Ascending aorta (tissue), 2 donors: ENCODE results near the gene PLCB3. TPM values are rescaled to one million over a fixed set of nuclear protein-coding genes. Genes with fewer than 3 reads are reported as not detected.

Experiments
- DNase-seq, 2 donors: peaks; one replicate each; pipeline ENCODE4 v3.0.0-alpha.2; 2019; ENCODE audit warnings: low spot score in 2 of 2
- H3K27ac ChIP-seq, 2 donors: fragments of 200-600 bp; sonication (generic); one replicate each; pipeline ENCODE4 v1.5.1; 2016 to 2017; ENCODE audit warnings: mild to moderate bottlenecking in 1 of 2
- H3K27me3 ChIP-seq: fragments of 200-600 bp; sonication (generic); one replicate; pipeline ENCODE4 v1.5.1; 2017
- H3K36me3 ChIP-seq, 2 donors: fragments of 200-600 bp; sonication (generic); one replicate each; pipeline ENCODE4 v1.5.1; 2016
- H3K4me1 ChIP-seq, 2 donors: fragments of 200-600 bp; sonication (generic); one replicate each; pipeline ENCODE4 v1.5.1; 2016 to 2017; ENCODE audit warnings: mild to moderate bottlenecking in 1 of 2
- H3K4me3 ChIP-seq, 2 donors: fragments of 200-600 bp; sonication (generic); one replicate each; pipeline ENCODE4 v1.5.1; 2016 to 2017; ENCODE audit warnings: mild to moderate bottlenecking in 1 of 2
- H3K9me3 ChIP-seq, 2 donors: fragments of 200-600 bp; sonication (generic); one replicate each; pipeline ENCODE4 v1.5.1; 2016
- intact Hi-C: fragments of 100-400 bp; cut with DNase I; formaldehyde crosslinking; loops from one replicate; pipeline ENCODE4 v1.15.1; 2023
- total RNA-seq: library from RNA; depleted of rRNA; stranded (reverse); fragments of >200 nt; gene quantifications from one replicate; pipeline ENCODE4 v1.1.0, GENCODE V29; 2016
- TF ChIP-seq, protein P1 (sequence below), 3 experiments: fragments of 200-600 bp in 2 of 3; fragments of 450-650 bp in 1 of 3; sonication (generic) in 2 of 3; IDR thresholded peaks; one replicate each; pipeline ENCODE4 v1.5.1; 2016 to 2019; ENCODE audit warnings: antibody characterized with exemption in 3 of 3, mild to moderate bottlenecking in 1 of 3, moderate library complexity in 1 of 3

Gene PLCB3
- total RNA-seq, 1 donor from 2014 or later: 54.0 TPM

DNA sequence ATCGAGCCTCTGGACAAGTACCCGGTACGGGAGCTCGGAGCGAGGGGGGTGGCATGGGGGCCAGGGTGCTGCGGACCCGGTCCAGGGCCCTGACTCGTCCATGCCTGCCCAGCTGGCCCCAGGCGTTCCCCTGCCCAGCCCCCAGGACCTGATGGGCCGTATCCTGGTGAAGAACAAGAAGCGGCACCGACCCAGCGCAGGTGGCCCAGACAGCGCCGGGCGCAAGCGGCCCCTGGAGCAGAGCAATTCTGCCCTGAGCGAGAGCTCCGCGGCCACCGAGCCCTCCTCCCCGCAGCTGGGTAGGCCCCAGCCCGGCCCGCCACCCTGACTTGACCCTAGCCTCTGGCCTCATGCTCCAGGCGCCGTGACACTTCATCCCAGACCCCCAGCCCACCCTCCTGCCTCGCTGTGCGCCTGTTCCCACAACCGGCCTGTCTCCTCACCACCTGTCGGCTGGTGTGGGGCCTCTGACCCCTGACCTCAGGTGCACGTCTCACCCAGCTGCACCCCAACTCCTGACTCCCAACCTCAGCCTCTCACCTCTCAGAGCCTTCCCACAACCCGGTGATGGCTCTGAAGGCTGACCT, 7.7 kb downstream of the PLCB3 start:
- no peak overlapping the region for H3K4me3 ChIP-seq
- H3K27ac ChIP-seq: no peak overlapping the region
- DNase-seq: no peak
- no peaks in the 10 kb centered on the region for H3K27me3 ChIP-seq
- TF ChIP-seq, protein P1, sequence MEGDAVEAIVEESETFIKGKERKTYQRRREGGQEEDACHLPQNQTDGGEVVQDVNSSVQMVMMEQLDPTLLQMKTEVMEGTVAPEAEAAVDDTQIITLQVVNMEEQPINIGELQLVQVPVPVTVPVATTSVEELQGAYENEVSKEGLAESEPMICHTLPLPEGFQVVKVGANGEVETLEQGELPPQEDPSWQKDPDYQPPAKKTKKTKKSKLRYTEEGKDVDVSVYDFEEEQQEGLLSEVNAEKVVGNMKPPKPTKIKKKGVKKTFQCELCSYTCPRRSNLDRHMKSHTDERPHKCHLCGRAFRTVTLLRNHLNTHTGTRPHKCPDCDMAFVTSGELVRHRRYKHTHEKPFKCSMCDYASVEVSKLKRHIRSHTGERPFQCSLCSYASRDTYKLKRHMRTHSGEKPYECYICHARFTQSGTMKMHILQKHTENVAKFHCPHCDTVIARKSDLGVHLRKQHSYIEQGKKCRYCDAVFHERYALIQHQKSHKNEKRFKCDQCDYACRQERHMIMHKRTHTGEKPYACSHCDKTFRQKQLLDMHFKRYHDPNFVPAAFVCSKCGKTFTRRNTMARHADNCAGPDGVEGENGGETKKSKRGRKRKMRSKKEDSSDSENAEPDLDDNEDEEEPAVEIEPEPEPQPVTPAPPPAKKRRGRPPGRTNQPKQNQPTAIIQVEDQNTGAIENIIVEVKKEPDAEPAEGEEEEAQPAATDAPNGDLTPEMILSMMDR (IDR thresholded peaks at IDR 0.05): no peak
- peaks cover 80 to 90% of the 10 kb centered on the region in 2 donors for H3K36me3 ChIP-seq
- no peaks in the 10 kb centered on the region for H3K4me1 ChIP-seq
- intact Hi-C loops: no loop called here
- no peaks in the 10 kb centered on the region for H3K9me3 ChIP-seq

DNA sequence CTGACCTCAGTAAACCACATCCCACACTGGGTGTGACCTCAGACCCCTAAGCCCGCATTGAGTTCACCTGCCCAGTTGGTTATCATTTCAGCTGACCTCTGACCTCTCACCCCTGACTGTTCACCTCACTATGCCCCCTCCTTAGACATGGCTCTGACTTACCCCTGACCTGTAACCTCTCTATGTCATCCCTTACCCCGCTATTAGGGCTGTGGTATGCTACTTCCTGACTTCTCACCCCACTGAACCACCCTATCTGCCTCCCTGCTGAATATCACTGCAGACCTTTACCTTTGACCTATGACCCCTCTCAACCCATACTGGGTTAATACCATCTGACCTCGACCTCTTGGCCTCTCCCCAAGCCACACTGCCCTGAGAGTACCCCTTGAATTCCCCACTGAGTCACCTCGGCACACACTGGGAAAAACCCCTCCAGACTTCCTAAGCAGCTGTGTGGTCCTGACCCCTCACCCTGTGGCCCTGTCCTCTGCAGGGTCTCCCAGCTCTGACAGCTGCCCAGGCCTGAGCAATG, 8.3 kb downstream of the PLCB3 start:
- H3K36me3 ChIP-seq: peaks cover 80 to 93% of the 10 kb centered on the region in 2 donors
- DNase-seq: no peak
- no peak overlapping the region for H3K4me3 ChIP-seq
- H3K9me3 ChIP-seq: no peaks in the 10 kb centered on the region
- TF ChIP-seq, protein P1 (IDR thresholded peaks at IDR 0.05): no peak
- H3K27ac ChIP-seq: no peak overlapping the region
- no peaks in the 10 kb centered on the region for H3K4me1 ChIP-seq
- no peaks in the 10 kb centered on the region for H3K27me3 ChIP-seq
- intact Hi-C loops: no loop called here

DNA sequence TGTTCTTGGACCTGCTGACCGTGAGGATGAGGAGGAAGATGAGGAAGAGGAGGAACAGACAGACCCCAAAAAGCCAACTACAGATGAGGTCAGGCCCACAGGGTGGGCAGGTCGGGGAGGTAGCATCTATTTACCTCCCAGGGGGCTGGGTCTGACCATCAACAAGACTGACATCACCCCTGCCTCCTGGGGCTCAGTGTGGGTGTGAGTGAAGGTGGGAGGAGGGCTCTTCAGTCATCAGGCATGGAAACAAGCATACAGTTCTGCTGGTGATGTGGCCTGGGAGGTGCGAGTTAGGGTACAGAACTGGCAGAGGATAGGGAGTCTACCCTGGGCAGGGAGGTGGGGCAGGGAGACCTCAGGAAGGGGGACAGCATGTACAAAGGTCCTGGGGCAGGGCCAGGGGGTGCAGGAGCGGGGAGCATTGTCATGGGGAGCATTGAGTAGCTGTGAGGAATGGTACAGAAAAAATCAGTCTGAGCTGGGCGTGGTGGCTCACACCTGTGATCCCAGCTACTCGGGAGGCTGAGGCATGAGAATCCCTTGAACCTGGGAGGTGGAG, 8.9 kb downstream of the PLCB3 start:
- intact Hi-C loops: no loop called here

DNA sequence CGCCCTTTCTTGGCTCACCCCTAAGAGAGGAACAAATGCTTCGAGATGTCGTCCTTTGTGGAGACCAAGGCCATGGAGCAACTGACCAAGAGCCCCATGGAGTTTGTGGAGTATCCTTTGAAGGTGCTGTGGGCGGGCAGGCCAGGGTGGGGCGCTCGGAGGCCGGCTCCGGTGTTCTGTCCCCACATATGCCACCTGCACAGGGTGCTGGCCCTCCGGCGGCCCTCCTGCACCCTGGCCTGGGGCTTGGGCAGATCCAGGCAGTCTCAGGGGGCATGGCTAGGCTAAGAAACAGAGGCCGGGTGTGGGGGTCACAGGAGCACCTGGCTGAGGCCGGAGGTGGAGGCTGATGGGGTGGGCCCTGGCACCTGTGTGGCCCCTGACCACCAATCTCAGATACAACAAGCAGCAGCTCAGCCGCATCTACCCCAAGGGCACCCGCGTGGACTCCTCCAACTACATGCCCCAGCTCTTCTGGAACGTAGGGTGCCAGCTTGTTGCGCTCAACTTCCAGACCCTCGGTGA, 10.3 kb downstream of the PLCB3 start:
- no peaks in the 10 kb centered on the region for H3K27me3 ChIP-seq
- H3K27ac ChIP-seq: no peak overlapping the region
- H3K4me1 ChIP-seq: no peaks in the 10 kb centered on the region
- H3K9me3 ChIP-seq: no peaks in the 10 kb centered on the region
- H3K4me3 ChIP-seq: no peak overlapping the region
- DNase-seq: no peak
- intact Hi-C loops: no loop called here
- H3K36me3 ChIP-seq: peaks cover 78 to 93% of the 10 kb centered on the region in 2 donors
- TF ChIP-seq, protein P1 (IDR thresholded peaks at IDR 0.05): no peak

More for the DNA sequence above, 8.9 kb downstream of the PLCB3 start:
- no peak overlapping the region for H3K27ac ChIP-seq
- no peaks in the 10 kb centered on the region for H3K9me3 ChIP-seq
- H3K4me1 ChIP-seq: no peaks in the 10 kb centered on the region
- no peaks in the 10 kb centered on the region for H3K27me3 ChIP-seq
- peaks cover 76 to 93% of the 10 kb centered on the region in 2 donors for H3K36me3 ChIP-seq
- H3K4me3 ChIP-seq: no peak overlapping the region
- TF ChIP-seq, protein P1 (IDR thresholded peaks at IDR 0.05): no peak
- no peak for DNase-seq

DNA sequence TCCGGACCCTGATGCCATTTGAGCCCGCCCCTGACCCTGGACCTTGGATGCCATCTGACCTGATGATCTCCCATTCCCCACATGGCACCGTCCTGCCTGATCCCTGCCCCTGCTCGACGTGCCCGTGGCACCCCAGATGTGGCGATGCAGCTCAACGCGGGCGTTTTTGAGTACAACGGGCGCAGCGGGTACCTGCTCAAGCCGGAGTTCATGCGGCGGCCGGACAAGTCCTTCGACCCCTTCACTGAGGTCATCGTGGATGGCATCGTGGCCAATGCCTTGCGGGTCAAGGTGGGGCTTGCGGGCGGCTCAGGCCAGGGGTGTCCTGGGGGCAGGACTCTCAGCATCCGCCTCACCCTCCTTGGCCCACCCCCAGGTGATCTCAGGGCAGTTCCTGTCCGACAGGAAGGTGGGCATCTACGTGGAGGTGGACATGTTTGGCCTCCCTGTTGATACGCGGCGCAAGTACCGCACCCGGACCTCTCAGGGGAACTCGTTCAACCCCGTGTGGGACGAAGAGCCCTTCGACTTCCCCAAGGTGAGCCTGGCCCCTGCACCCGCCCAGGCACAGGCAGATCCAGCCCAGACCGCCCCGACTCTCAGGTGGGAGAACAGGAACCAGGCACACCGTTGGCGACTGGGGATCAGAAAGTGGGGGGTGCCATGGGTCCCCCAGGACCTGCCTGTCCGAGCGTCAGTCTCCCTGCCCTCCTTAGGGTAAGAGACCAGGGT, 11.1 kb downstream of the PLCB3 start:
- intact Hi-C loops: no loop called here
- Histone ChIP-seq H3K36me3 (peaks cover 72 to 91% of the 10 kb centered on the region in 2 donors), H3K9me3 (no peaks in the 10 kb centered on the region), H3K4me3 (no peak overlapping the region), H3K4me1 (peaks cover 0 to 5% of the 10 kb centered on the region in 2 donors), H3K27ac (no peak overlapping the region), H3K27me3 (no peaks in the 10 kb centered on the region)
- no peak for DNase-seq
- TF ChIP-seq, protein P1 (IDR thresholded peaks at IDR 0.05): no peak
